HEK293 (cell line): ENCODE results near the gene NFIC.

ENCODE experiments used
- CTCF ChIA-PET: fragments of 350-600 bp; formaldehyde crosslinking; extraction: SDS; loops from one replicate; lab custom pipeline; 2021; ENCODE audit warnings: antibody characterized with exemption; lab: Yijun Ruan, JAX
- POLR2A ChIA-PET: fragments of 300-600 bp; formaldehyde crosslinking; extraction: SDS; loops from one replicate; lab custom pipeline; 2020; ENCODE audit warnings: antibody characterized with exemption, inconsistent platforms; lab: Yijun Ruan, JAX
- H3K27ac ChIP-seq: fragments of 200-500 bp; sonication (Bioruptor generic); 2 replicates; pipeline ENCODE4 v1.5.1; 2014; ENCODE audit warnings: low read depth, low read length, control low read depth, inconsistent platforms; ENCODE audit errors: extremely low read depth
- H3K36me3 ChIP-seq, 2 experiments: fragments of 200-500 bp in 1 of 2; sonication (Bioruptor generic) in 1 of 2; 1 replicate in 1 of 2; 2 replicates in 1 of 2; pipeline ENCODE4 v1.5.1; 2014 to 2017; ENCODE audit warnings: inconsistent platforms in 2 of 2, low read length in 2 of 2; ENCODE audit not compliant: control insufficient read depth in 2 of 2, insufficient read depth in 1 of 2
- H3K4me1 ChIP-seq: fragments of 200-500 bp; sonication (Bioruptor generic); 2 replicates; pipeline ENCODE4 v1.5.1; 2014; ENCODE audit warnings: mild to moderate bottlenecking, low read length, inconsistent platforms; ENCODE audit not compliant: control insufficient read depth, insufficient read depth
- H3K4me3 ChIP-seq: 2 replicates; pipeline ENCODE4 v1.5.1; 2011; ENCODE audit warnings: low read depth, mild to moderate bottlenecking, control low read depth, low read length, moderate library complexity
- H3K9me3 ChIP-seq: fragments of 200-500 bp; sonication (Bioruptor generic); 2 replicates; pipeline ENCODE4 v1.5.1; 2014; ENCODE audit warnings: low read depth, low read length, inconsistent platforms; ENCODE audit not compliant: control insufficient read depth, insufficient read depth
- BCL11B ChIP-seq: fragments of 450-650 bp; formaldehyde crosslinking; IDR thresholded peaks from 2 replicates; pipeline ENCODE4 v1.5.1; 2016; ENCODE audit warnings: low read depth, missing biosample characterization, missing genetic modification characterization
- GLIS1 ChIP-seq: fragments of 450-650 bp; formaldehyde crosslinking; IDR thresholded peaks from 2 replicates; pipeline ENCODE4 v1.5.1; 2016; ENCODE audit warnings: missing biosample characterization, missing genetic modification characterization
- GLIS2 ChIP-seq: fragments of 450-650 bp; formaldehyde crosslinking; IDR thresholded peaks from 2 replicates; pipeline ENCODE4 v1.5.1; 2016; ENCODE audit warnings: missing biosample characterization, missing genetic modification characterization
- KLF16 ChIP-seq: fragments of 450-650 bp; formaldehyde crosslinking; IDR thresholded peaks from 2 replicates; pipeline ENCODE4 v1.5.1; 2017; ENCODE audit warnings: missing biosample characterization, missing genetic modification characterization
- KLF8 ChIP-seq: fragments of 450-650 bp; formaldehyde crosslinking; IDR thresholded peaks from 2 replicates; pipeline ENCODE4 v1.5.1; 2016; ENCODE audit warnings: missing biosample characterization, missing genetic modification characterization
- REPIN1 ChIP-seq: fragments of 450-650 bp; formaldehyde crosslinking; IDR thresholded peaks from 2 replicates; pipeline ENCODE4 v1.5.1; 2017; ENCODE audit warnings: missing biosample characterization, missing genetic modification characterization, low read depth
- SETDB1 ChIP-seq: IDR thresholded peaks from one replicate; pipeline ENCODE4 v1.6.1; 2017; ENCODE audit warnings: mild to moderate bottlenecking, low read length, moderate library complexity, mixed read lengths; ENCODE audit not compliant: insufficient read length
- ZEB2 ChIP-seq: fragments of 450-650 bp; formaldehyde crosslinking; IDR thresholded peaks from 2 replicates; pipeline ENCODE4 v1.5.1; 2016; ENCODE audit warnings: missing biosample characterization, missing genetic modification characterization
- ZNF16 ChIP-seq: fragments of 450-650 bp; formaldehyde crosslinking; IDR thresholded peaks from 2 replicates; pipeline ENCODE4 v1.5.1; 2016; ENCODE audit warnings: low read depth, missing biosample characterization, missing genetic modification characterization
- ZNF169 ChIP-seq: fragments of 450-650 bp; formaldehyde crosslinking; IDR thresholded peaks from 2 replicates; pipeline ENCODE4 v1.5.1; 2016; ENCODE audit warnings: missing biosample characterization, missing genetic modification characterization
- ZNF239 ChIP-seq: fragments of 450-650 bp; formaldehyde crosslinking; IDR thresholded peaks from 2 replicates; pipeline ENCODE4 v1.5.1; 2016; ENCODE audit warnings: missing biosample characterization, missing genetic modification characterization
- ZNF404 ChIP-seq: fragments of 450-650 bp; formaldehyde crosslinking; IDR thresholded peaks from 2 replicates; pipeline ENCODE4 v1.5.1; 2017; ENCODE audit warnings: missing biosample characterization, missing genetic modification characterization
- ZNF48 ChIP-seq: fragments of 450-650 bp; formaldehyde crosslinking; IDR thresholded peaks from 2 replicates; pipeline ENCODE4 v1.5.1; 2016; ENCODE audit warnings: missing biosample characterization, missing genetic modification characterization
- ZNF530 ChIP-seq: fragments of 450-650 bp; formaldehyde crosslinking; IDR thresholded peaks from 2 replicates; pipeline ENCODE4 v1.5.1; 2016; ENCODE audit warnings: low read depth, missing biosample characterization, missing genetic modification characterization
- ZNF555 ChIP-seq: fragments of 450-650 bp; formaldehyde crosslinking; conservative IDR thresholded peaks from 2 replicates; pipeline ENCODE4 v1.5.1; 2017; ENCODE audit warnings: missing biosample characterization, mild to moderate bottlenecking, missing genetic modification characterization, inconsistent platforms
- ZNF561 ChIP-seq: fragments of 450-650 bp; IDR thresholded peaks from 2 replicates; pipeline ENCODE4 v1.5.1; 2018; ENCODE audit warnings: missing biosample characterization, missing genetic modification characterization, borderline replicate concordance
- ZNF623 ChIP-seq: fragments of 450-650 bp; formaldehyde crosslinking; IDR thresholded peaks from 2 replicates; pipeline ENCODE4 v1.5.1; 2016; ENCODE audit warnings: missing biosample characterization, missing genetic modification characterization
- ZNF664 ChIP-seq: fragments of 450-650 bp; formaldehyde crosslinking; IDR thresholded peaks from 2 replicates; pipeline ENCODE4 v1.5.1; 2016; ENCODE audit warnings: missing biosample characterization, missing genetic modification characterization
- ZNF677 ChIP-seq: fragments of 450-650 bp; IDR thresholded peaks from 2 replicates; pipeline ENCODE4 v1.5.0; 2018; ENCODE audit warnings: missing biosample characterization, mild to moderate bottlenecking, missing genetic modification characterization, moderate library complexity
- ZNF76 ChIP-seq: fragments of 450-650 bp; formaldehyde crosslinking; IDR thresholded peaks from 2 replicates; pipeline ENCODE4; 2016; ENCODE audit warnings: low read depth, missing biosample characterization, missing genetic modification characterization, borderline replicate concordance
- ZNF785 ChIP-seq: fragments of 450-650 bp; formaldehyde crosslinking; IDR thresholded peaks from 2 replicates; pipeline ENCODE4 v1.5.1; 2016; ENCODE audit warnings: missing biosample characterization, missing genetic modification characterization
- ZNF792 ChIP-seq: fragments of 450-650 bp; formaldehyde crosslinking; IDR thresholded peaks from 2 replicates; pipeline ENCODE4 v1.5.1; 2016; ENCODE audit warnings: missing biosample characterization, missing genetic modification characterization
- ZNF837 ChIP-seq: fragments of 450-650 bp; formaldehyde crosslinking; IDR thresholded peaks from 2 replicates; pipeline ENCODE4 v1.5.1; 2016; ENCODE audit warnings: missing biosample characterization, missing genetic modification characterization
- ZSCAN16 ChIP-seq: fragments of 450-650 bp; formaldehyde crosslinking; IDR thresholded peaks from 2 replicates; pipeline ENCODE4 v1.5.1; 2016; ENCODE audit warnings: missing biosample characterization, missing genetic modification characterization
- ZXDB ChIP-seq: fragments of 450-650 bp; formaldehyde crosslinking; IDR thresholded peaks from 2 replicates; pipeline ENCODE4 v1.5.1; 2016; ENCODE audit warnings: missing biosample characterization, missing genetic modification characterization
- TF ChIP-seq, protein P1 (sequence below): fragments of 450-650 bp; formaldehyde crosslinking; IDR thresholded peaks from 2 replicates; pipeline ENCODE4 v1.5.1; 2017; ENCODE audit warnings: missing biosample characterization, missing genetic modification characterization
- TF ChIP-seq, protein P2 (sequence below): fragments of 450-650 bp; formaldehyde crosslinking; optimal IDR thresholded peaks from 2 replicates; pipeline ENCODE3; 2016; ENCODE audit warnings: missing biosample characterization, mild to moderate bottlenecking, missing genetic modification characterization
- TF ChIP-seq, protein P3 (sequence below): fragments of 450-650 bp; formaldehyde crosslinking; conservative IDR thresholded peaks from 2 replicates; pipeline ENCODE4 v1.5.1; 2016; ENCODE audit warnings: low read depth, missing biosample characterization, missing genetic modification characterization
- TF ChIP-seq, protein P4 (sequence below): fragments of 450-650 bp; formaldehyde crosslinking; IDR thresholded peaks from 2 replicates; pipeline ENCODE4 v1.5.1; 2016; ENCODE audit warnings: missing biosample characterization, missing genetic modification characterization, low read depth
- TF ChIP-seq, protein P5 (sequence below): fragments of 450-650 bp; formaldehyde crosslinking; IDR thresholded peaks from 2 replicates; pipeline ENCODE4; 2016; ENCODE audit warnings: missing biosample characterization, missing genetic modification characterization

NFIC gene

DNA sequence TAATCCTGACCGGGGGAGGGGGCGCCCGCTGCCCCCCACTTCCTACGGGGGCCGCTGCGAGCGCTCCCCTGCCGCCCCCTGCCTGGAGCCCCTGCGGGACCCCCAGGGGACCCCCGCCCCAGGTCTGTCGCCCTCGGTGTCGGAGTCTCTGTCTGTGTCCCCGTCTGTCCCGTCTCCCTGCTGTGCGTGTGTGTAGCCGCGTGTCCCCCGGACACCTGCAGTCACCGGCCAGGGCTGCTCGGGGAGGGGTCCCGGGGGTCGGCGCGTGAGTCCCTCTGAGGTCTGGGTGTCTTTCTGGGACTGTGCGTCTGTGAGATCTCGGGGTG lies 7.7 kb upstream of the NFIC start (continued):
- TF ChIP-seq ZNF76 = 0 out of 2 replicates have a peak, but pooled peaks have one; percentile 50
- 0 out of 2 replicates have a peak, but pooled peaks have one; percentile 16 for TF ChIP-seq ZXDB
- no peak for TF ChIP-seq ZNF561
- TF ChIP-seq ZNF16 = no peak
- TF ChIP-seq, protein P1, sequence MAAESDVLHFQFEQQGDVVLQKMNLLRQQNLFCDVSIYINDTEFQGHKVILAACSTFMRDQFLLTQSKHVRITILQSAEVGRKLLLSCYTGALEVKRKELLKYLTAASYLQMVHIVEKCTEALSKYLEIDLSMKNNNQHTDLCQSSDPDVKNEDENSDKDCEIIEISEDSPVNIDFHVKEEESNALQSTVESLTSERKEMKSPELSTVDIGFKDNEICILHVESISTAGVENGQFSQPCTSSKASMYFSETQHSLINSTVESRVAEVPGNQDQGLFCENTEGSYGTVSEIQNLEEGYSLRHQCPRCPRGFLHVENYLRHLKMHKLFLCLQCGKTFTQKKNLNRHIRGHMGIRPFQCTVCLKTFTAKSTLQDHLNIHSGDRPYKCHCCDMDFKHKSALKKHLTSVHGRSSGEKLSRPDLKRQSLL (tag by site-specific recombination) = no peak
- TF ChIP-seq ZNF677 = no peak
- no peak for TF ChIP-seq ZNF792 (tag by site-specific recombination)
- no peak for TF ChIP-seq ZNF239 (tag by site-specific recombination)
- TF ChIP-seq ZNF530 (tag by site-specific recombination) = no peak

DNA sequence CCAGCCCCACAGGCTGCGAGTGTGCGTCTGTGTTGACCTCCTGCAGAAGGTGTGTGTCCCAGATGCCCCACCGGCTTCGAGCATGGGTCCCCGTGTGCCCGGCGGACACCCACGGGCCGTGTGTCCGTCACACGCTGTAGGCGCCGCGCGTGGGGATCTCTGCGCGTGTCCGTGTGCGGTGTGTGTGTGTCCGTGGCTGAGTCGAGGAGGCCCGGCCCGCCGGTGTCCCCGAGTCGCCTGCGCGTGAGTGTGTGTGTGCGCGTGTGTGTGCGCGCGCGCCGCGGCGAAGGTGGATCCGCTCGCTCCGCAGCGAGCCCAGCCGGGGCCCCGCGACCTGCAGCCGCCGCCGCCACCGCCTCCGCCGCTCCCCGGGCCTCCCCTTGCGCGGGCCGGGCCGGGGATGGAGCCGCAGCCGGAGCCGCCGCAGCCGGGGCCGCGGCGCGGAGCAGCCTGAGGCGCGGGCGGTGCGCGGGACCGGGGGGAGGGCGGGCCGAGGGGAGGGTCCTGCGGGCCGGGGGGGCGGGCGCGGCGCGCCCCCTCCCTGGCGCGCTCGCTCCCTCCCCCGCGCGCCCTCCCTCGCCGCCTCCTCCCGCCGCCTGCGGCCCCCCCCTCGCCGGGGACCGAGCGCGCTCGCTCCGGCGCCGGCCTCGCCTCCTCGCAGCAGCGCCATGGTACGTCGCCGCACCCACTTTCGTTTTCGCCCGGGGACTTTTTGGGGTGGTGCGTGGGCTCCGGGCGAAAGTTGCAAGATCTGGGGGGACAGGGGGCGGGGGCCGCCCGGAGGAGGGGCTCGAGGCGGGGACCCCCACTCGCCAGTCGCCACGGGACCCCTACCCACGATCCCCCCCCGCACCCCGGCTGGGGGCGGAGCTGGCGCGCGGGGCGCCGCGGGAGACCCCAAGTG lies 7.1 kb upstream of the NFIC start:
- POLR2A ChIA-PET = no interaction called here
- peak overlapping the region; percentile 22; the same call in 1 of the 2 replicates for H3K27ac ChIP-seq
- TF ChIP-seq REPIN1 (tag by site-specific recombination) (no peak), ZEB2 (tag by site-specific recombination) (peak; percentile 49; the same call in 1 of the 2 replicates), ZNF664 (tag by site-specific recombination) (no peak), BCL11B (tag by site-specific recombination) (peak; percentile 1; the same call in 1 of the 2 replicates), ZNF404 (no peak), ZNF48 (no peak), ZNF785 (tag by site-specific recombination) (peak; percentile 85; the same call in 1 of the 2 replicates), GLIS2 (tag by site-specific recombination) (peak; percentile 32; the same call in 1 of the 2 replicates), ZNF623 (no peak), ZNF837 (tag by site-specific recombination) (no peak), ZSCAN16 (tag by site-specific recombination) (no peak), ZNF169 (tag by site-specific recombination) (no peak), GLIS1 (tag by site-specific recombination) (peak; percentile 71; the same call in 1 of the 2 replicates), ZNF555 (tag by site-specific recombination) (no peak), KLF8 (tag by site-specific recombination) (peak; percentile 48; the same call in 1 of the 2 replicates), SETDB1 (no peak), KLF16 (tag by site-specific recombination) (peak; percentile 52; the same call in 1 of the 2 replicates)
- TF ChIP-seq, protein P2, sequence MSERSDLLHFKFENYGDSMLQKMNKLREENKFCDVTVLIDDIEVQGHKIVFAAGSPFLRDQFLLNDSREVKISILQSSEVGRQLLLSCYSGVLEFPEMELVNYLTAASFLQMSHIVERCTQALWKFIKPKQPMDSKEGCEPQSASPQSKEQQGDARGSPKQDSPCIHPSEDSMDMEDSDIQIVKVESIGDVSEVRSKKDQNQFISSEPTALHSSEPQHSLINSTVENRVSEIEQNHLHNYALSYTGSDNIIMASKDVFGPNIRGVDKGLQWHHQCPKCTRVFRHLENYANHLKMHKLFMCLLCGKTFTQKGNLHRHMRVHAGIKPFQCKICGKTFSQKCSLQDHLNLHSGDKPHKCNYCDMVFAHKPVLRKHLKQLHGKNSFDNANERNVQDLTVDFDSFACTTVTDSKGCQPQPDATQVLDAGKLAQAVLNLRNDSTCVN = peak; percentile 94
- TF ChIP-seq, protein P3, sequence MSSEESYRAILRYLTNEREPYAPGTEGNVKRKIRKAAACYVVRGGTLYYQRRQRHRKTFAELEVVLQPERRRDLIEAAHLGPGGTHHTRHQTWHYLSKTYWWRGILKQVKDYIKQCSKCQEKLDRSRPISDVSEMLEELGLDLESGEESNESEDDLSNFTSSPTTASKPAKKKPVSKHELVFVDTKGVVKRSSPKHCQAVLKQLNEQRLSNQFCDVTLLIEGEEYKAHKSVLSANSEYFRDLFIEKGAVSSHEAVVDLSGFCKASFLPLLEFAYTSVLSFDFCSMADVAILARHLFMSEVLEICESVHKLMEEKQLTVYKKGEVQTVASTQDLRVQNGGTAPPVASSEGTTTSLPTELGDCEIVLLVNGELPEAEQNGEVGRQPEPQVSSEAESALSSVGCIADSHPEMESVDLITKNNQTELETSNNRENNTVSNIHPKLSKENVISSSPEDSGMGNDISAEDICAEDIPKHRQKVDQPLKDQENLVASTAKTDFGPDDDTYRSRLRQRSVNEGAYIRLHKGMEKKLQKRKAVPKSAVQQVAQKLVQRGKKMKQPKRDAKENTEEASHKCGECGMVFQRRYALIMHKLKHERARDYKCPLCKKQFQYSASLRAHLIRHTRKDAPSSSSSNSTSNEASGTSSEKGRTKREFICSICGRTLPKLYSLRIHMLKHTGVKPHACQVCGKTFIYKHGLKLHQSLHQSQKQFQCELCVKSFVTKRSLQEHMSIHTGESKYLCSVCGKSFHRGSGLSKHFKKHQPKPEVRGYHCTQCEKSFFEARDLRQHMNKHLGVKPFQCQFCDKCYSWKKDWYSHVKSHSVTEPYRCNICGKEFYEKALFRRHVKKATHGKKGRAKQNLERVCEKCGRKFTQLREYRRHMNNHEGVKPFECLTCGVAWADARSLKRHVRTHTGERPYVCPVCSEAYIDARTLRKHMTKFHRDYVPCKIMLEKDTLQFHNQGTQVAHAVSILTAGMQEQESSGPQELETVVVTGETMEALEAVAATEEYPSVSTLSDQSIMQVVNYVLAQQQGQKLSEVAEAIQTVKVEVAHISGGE = peak; percentile 35; the same call in 1 of the 2 replicates
- TF ChIP-seq, protein P4, sequence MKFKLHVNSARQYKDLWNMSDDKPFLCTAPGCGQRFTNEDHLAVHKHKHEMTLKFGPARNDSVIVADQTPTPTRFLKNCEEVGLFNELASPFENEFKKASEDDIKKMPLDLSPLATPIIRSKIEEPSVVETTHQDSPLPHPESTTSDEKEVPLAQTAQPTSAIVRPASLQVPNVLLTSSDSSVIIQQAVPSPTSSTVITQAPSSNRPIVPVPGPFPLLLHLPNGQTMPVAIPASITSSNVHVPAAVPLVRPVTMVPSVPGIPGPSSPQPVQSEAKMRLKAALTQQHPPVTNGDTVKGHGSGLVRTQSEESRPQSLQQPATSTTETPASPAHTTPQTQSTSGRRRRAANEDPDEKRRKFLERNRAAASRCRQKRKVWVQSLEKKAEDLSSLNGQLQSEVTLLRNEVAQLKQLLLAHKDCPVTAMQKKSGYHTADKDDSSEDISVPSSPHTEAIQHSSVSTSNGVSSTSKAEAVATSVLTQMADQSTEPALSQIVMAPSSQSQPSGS (tag by site-specific recombination) = no peak
- TF ChIP-seq, protein P5, sequence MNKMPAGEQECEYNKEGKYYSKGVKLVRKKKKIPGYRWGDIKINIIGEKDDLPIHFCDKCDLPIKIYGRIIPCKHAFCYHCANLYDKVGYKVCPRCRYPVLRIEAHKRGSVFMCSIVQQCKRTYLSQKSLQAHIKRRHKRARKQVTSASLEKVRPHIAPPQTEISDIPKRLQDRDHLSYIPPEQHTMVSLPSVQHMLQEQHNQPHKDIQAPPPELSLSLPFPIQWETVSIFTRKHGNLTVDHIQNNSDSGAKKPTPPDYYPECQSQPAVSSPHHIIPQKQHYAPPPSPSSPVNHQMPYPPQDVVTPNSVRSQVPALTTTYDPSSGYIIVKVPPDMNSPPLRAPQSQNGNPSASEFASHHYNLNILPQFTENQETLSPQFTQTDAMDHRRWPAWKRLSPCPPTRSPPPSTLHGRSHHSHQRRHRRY (tag by site-specific recombination) = 0 out of 2 replicates have a peak, but pooled peaks have one; percentile 37

More for the DNA sequence above, 7.1 kb upstream of the NFIC start:
- no peaks in the 10 kb centered on the region for H3K36me3 ChIP-seq
- CTCF ChIA-PET = no interaction called here
- H3K9me3 ChIP-seq = no peaks in the 10 kb centered on the region
- H3K4me1 ChIP-seq = peaks cover 3% of the 10 kb centered on the region; the same call in 1 of the 2 replicates
- peak overlapping the region; percentile 61 for H3K4me3 ChIP-seq
